VCaP (cell line): ENCODE results near the gene SNAP29.
"Not testable (repeated sequence)": the region's sequence is repeated elsewhere in the genome, so short reads cannot be mapped to it uniquely, and the experiment has no call there.

Experiments
- H3K27ac ChIP-seq: fragments of 450-650 bp; 2 replicates; pipeline ENCODE4 v1.5.1; 2017
- CTCF ChIP-seq: fragments of 450-650 bp; conservative IDR thresholded peaks from 2 replicates; pipeline ENCODE4 v1.5.1; 2017; ENCODE audit warnings: mild to moderate bottlenecking, moderate library complexity

Gene SNAP29

GRCh38 chr22:20885557-20886323, 26.9 kb downstream of the SNAP29 start:
- peak; percentile 98 for TF ChIP-seq CTCF
- peak overlapping the region; percentile 94 for H3K27ac ChIP-seq

- no peak for TF ChIP-seq CTCF
- H3K27ac ChIP-seq, result peak overlapping the region; percentile 94
Observed at GRCh38 chr22:20887375-20887774, 28.6 kb downstream of the SNAP29 start.

- no peak for TF ChIP-seq CTCF
- no peak overlapping the region for H3K27ac ChIP-seq
Observed at GRCh38 chr22:20889025-20889704, 30.4 kb downstream of the SNAP29 start.

- no peak overlapping the region for H3K27ac ChIP-seq
Observed at GRCh38 chr22:20889904-20890540, 31.2 kb downstream of the SNAP29 start.

GRCh38 chr22:20890975-20891374, 32.2 kb downstream of the SNAP29 start:
- TF ChIP-seq CTCF, result no peak
- no peak overlapping the region for H3K27ac ChIP-seq

More at GRCh38 chr22:20889904-20890540, 31.2 kb downstream of the SNAP29 start:
- TF ChIP-seq CTCF, result no peak

- not testable (repeated sequence) for H3K27ac ChIP-seq
Observed at GRCh38 chr22:20897737-20898136, 38.9 kb downstream of the SNAP29 start.

- no peak for TF ChIP-seq CTCF
- H3K27ac ChIP-seq, result no peak overlapping the region
Observed at GRCh38 chr22:20899827-20900423, 41.1 kb downstream of the SNAP29 start.

GRCh38 chr22:20901093-20902033, 42.6 kb downstream of the SNAP29 start:
- not testable (repeated sequence) for H3K27ac ChIP-seq
